K562 (cell line): Measurements from ENCODE around the gene SEBOX. TPM values are rescaled to one million over a fixed set of nuclear protein-coding genes. Genes with fewer than 3 reads are reported as not detected.

Experiments used
- ATF3 ChIP-seq, 2 experiments: fragments of 450-650 bp in 1 of 2; sonication (generic) in 1 of 2; formaldehyde crosslinking in 1 of 2; IDR thresholded peaks in 1 of 2; conservative IDR thresholded peaks in 1 of 2; 2 replicates each; pipeline versions ENCODE4 v1.6.1 to v1.8.1; 2016 to 2023; ENCODE audit warnings: mild to moderate bottlenecking in 2 of 2, moderate library complexity in 2 of 2, inconsistent platforms in 1 of 2, missing genetic modification reagents in 1 of 2
- CC2D1A ChIP-seq: fragments of 450-650 bp; IDR thresholded peaks from 2 replicates; pipeline ENCODE4 v1.6.1; 2017; ENCODE audit warnings: mild to moderate bottlenecking
- CXXC5 ChIP-seq: fragments of 250-450 bp; sonication (Bioruptor Pico); IDR thresholded peaks from 2 replicates; pipeline ENCODE4 v1.8.0; 2022; ENCODE audit warnings: inconsistent platforms, mild to moderate bottlenecking, moderate library complexity
- FOXJ2 ChIP-seq: fragments of 200-800 bp; sonication (Bioruptor generic); IDR thresholded peaks from 2 replicates; pipeline ENCODE4 v1.6.1; 2016; ENCODE audit warnings: missing genetic modification characterization, missing compliant biosample characterization
- SNIP1 ChIP-seq: fragments of 450-650 bp; IDR thresholded peaks from 2 replicates; pipeline ENCODE4 v1.7.1; 2017; ENCODE audit warnings: low read depth, mild to moderate bottlenecking
- VEZF1 ChIP-seq: fragments of 200-800 bp; sonication (Bioruptor generic); IDR thresholded peaks from 2 replicates; pipeline ENCODE4 v1.6.1; 2017; ENCODE audit warnings: missing genetic modification characterization, missing compliant biosample characterization
- ZNF785 ChIP-seq: fragments of 250-450 bp; sonication (Bioruptor Pico); IDR thresholded peaks from 2 replicates; pipeline ENCODE4 v1.4.0; 2020; ENCODE audit warnings: mild to moderate bottlenecking
- polyA plus RNA-seq, 8 experiments: library from polyadenylated mRNA; depleted of rRNA in 4 of 8; stranded (reverse) in 5 of 8; unstranded in 3 of 8; fragments of >200 nt; fragmentation: Nextera tagmentation in 2 of 8; fragmentation: Illumina TruSeq in 1 of 8; extraction: Ambion mirVana in 2 of 8; extraction: Trizol in 1 of 8; gene quantifications; 2 replicates each; pipeline versions ENCODE4 v1.2.1 to v1.2.3, GENCODE V29; 2011 to 2014; ENCODE audit warnings: inconsistent platforms in 1 of 8, missing spikeins in 1 of 8
- total RNA-seq, 7 experiments: library from RNA; depleted of rRNA in 6 of 7; stranded (reverse); fragments of >200 nt in 6 of 7; fragmentation: Illumina TruSeq in 2 of 7; extraction: Trizol in 2 of 7; gene quantifications; 2 replicates each; pipeline versions ENCODE4 v1.2.1 to v1.2.3, GENCODE V29; 2011 to 2021; ENCODE audit warnings: low replicate concordance in 1 of 7
- TF ChIP-seq, protein P1 (sequence below): fragments of 450-650 bp; formaldehyde crosslinking; IDR thresholded peaks from 2 replicates; pipeline ENCODE4 v1.4.0; 2022; ENCODE audit warnings: mild to moderate bottlenecking, moderate library complexity
- TF ChIP-seq, protein P2 (sequence below), 3 experiments: IDR thresholded peaks in 2 of 3; conservative IDR thresholded peaks in 1 of 3; 2 replicates each; pipeline ENCODE4 v1.5.1; 2011 to 2012; ENCODE audit warnings: low read length in 3 of 3, mild to moderate bottlenecking in 3 of 3, control low read depth in 2 of 3, improper control_type of control experiment in 1 of 3, inconsistent platforms in 1 of 3, low read depth in 1 of 3, mixed read lengths in 1 of 3, moderate library complexity in 1 of 3; ENCODE audit not compliant: insufficient read depth in 2 of 3
- TF ChIP-seq, protein P3 (sequence below): sonication (generic); formaldehyde crosslinking; IDR thresholded peaks from 2 replicates; pipeline ENCODE4 v1.8.0; 2022; ENCODE audit warnings: mild to moderate bottlenecking, missing genetic modification reagents
- TF ChIP-seq, protein P4 (sequence below): fragments of 150-350 bp; IDR thresholded peaks from 2 replicates; pipeline ENCODE4 v1.6.1; 2014; ENCODE audit warnings: low read depth, mild to moderate bottlenecking, low read length, borderline replicate concordance

The SEBOX gene
- total and polyA plus RNA-seq, 9 of the 15 experiments (the other 6 are each of a cell fraction or from before 2014, with no cell fraction given), result not detected

DNA sequence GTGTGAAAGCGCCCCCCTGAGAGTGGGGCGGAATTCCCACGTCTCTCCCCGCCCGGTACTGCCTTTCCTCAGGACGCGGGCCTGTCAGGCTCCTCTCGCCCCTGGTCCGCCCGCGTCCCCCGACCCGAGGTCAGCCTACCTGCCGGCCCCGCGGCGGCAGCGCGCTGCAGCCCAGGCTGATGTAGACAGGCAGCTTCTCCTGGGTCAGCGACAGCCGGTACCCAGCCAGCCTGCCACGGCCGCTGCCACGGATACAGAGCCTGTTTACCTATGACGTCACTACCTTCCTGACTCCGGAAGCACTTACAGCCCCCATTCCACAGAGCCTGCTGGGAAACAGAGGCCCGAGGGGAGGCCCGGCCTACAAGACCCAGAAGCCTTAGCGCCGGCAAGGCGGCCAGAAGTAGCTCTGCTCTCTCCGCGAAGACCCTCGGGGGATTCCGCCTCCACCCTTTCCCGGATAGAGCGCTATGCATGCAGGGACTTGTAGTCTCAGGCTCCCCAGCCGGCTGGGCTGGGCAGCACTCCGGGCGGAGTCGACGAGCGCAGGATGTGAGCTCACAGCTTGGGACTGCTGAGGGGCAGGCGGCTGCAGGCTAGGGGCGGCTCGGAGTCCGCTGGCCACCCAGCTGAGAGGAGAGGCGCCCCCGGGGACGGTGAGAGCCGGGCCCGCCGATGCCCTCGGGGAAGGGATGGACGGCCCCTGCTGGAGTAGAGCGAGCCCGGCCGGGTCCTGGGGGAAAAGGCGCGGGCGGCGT is 29.6 kb downstream of the SEBOX start, which contains the start of the genes IFT20 and TNFAIP1 (continued):
- TF ChIP-seq, protein P1, sequence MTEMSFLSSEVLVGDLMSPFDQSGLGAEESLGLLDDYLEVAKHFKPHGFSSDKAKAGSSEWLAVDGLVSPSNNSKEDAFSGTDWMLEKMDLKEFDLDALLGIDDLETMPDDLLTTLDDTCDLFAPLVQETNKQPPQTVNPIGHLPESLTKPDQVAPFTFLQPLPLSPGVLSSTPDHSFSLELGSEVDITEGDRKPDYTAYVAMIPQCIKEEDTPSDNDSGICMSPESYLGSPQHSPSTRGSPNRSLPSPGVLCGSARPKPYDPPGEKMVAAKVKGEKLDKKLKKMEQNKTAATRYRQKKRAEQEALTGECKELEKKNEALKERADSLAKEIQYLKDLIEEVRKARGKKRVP (CRISPR knock-in tag), result peak; percentile 54; the same call in 1 of the 2 replicates
- peak; percentile 74 for TF ChIP-seq CXXC5
- TF ChIP-seq, protein P2, sequence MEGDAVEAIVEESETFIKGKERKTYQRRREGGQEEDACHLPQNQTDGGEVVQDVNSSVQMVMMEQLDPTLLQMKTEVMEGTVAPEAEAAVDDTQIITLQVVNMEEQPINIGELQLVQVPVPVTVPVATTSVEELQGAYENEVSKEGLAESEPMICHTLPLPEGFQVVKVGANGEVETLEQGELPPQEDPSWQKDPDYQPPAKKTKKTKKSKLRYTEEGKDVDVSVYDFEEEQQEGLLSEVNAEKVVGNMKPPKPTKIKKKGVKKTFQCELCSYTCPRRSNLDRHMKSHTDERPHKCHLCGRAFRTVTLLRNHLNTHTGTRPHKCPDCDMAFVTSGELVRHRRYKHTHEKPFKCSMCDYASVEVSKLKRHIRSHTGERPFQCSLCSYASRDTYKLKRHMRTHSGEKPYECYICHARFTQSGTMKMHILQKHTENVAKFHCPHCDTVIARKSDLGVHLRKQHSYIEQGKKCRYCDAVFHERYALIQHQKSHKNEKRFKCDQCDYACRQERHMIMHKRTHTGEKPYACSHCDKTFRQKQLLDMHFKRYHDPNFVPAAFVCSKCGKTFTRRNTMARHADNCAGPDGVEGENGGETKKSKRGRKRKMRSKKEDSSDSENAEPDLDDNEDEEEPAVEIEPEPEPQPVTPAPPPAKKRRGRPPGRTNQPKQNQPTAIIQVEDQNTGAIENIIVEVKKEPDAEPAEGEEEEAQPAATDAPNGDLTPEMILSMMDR (IDR thresholded peaks at IDR 0.05 in 2 of 3, conservative IDR thresholded peaks at IDR 0.05 in 1 of 3; ENCODE audit: insufficient read depth in 2 of 3, low read depth in 1 of 3, low read length in 3 of 3), result no peak
- no peak for TF ChIP-seq SNIP1
- peak; percentile 90 for TF ChIP-seq VEZF1 (CRISPR knock-in tag)
- TF ChIP-seq ATF3 (IDR thresholded peaks at IDR 0.05), result peak; percentile 100
- TF ChIP-seq ATF3 (CRISPR knock-in tag; conservative IDR thresholded peaks at IDR 0.05), result peak; percentile 95
- TF ChIP-seq CC2D1A, result no peak
- TF ChIP-seq, protein P3, sequence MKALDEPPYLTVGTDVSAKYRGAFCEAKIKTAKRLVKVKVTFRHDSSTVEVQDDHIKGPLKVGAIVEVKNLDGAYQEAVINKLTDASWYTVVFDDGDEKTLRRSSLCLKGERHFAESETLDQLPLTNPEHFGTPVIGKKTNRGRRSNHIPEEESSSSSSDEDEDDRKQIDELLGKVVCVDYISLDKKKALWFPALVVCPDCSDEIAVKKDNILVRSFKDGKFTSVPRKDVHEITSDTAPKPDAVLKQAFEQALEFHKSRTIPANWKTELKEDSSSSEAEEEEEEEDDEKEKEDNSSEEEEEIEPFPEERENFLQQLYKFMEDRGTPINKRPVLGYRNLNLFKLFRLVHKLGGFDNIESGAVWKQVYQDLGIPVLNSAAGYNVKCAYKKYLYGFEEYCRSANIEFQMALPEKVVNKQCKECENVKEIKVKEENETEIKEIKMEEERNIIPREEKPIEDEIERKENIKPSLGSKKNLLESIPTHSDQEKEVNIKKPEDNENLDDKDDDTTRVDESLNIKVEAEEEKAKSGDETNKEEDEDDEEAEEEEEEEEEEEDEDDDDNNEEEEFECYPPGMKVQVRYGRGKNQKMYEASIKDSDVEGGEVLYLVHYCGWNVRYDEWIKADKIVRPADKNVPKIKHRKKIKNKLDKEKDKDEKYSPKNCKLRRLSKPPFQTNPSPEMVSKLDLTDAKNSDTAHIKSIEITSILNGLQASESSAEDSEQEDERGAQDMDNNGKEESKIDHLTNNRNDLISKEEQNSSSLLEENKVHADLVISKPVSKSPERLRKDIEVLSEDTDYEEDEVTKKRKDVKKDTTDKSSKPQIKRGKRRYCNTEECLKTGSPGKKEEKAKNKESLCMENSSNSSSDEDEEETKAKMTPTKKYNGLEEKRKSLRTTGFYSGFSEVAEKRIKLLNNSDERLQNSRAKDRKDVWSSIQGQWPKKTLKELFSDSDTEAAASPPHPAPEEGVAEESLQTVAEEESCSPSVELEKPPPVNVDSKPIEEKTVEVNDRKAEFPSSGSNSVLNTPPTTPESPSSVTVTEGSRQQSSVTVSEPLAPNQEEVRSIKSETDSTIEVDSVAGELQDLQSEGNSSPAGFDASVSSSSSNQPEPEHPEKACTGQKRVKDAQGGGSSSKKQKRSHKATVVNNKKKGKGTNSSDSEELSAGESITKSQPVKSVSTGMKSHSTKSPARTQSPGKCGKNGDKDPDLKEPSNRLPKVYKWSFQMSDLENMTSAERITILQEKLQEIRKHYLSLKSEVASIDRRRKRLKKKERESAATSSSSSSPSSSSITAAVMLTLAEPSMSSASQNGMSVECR, result peak; percentile 83
- peak; percentile 99 for TF ChIP-seq FOXJ2
- TF ChIP-seq, protein P4, sequence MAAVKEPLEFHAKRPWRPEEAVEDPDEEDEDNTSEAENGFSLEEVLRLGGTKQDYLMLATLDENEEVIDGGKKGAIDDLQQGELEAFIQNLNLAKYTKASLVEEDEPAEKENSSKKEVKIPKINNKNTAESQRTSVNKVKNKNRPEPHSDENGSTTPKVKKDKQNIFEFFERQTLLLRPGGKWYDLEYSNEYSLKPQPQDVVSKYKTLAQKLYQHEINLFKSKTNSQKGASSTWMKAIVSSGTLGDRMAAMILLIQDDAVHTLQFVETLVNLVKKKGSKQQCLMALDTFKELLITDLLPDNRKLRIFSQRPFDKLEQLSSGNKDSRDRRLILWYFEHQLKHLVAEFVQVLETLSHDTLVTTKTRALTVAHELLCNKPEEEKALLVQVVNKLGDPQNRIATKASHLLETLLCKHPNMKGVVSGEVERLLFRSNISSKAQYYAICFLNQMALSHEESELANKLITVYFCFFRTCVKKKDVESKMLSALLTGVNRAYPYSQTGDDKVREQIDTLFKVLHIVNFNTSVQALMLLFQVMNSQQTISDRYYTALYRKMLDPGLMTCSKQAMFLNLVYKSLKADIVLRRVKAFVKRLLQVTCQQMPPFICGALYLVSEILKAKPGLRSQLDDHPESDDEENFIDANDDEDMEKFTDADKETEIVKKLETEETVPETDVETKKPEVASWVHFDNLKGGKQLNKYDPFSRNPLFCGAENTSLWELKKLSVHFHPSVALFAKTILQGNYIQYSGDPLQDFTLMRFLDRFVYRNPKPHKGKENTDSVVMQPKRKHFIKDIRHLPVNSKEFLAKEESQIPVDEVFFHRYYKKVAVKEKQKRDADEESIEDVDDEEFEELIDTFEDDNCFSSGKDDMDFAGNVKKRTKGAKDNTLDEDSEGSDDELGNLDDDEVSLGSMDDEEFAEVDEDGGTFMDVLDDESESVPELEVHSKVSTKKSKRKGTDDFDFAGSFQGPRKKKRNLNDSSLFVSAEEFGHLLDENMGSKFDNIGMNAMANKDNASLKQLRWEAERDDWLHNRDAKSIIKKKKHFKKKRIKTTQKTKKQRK, result no peak
- no peak for TF ChIP-seq ZNF785 (CRISPR knock-in tag)
